GM12872 (cell line): ENCODE measurements around the gene KRTAP12-1.

Source experiments
- TF ChIP-seq, protein P1 (sequence below): IDR thresholded peaks from 3 replicates; pipeline ENCODE4 v1.5.1; 2011; ENCODE audit warnings: low read depth, mild to moderate bottlenecking, low read length, moderate library complexity; ENCODE audit not compliant: insufficient read depth

Gene KRTAP12-1

GRCh38 chr21:44726826-44727225, 44.9 kb upstream of the KRTAP12-1 start:
- TF ChIP-seq, protein P1, sequence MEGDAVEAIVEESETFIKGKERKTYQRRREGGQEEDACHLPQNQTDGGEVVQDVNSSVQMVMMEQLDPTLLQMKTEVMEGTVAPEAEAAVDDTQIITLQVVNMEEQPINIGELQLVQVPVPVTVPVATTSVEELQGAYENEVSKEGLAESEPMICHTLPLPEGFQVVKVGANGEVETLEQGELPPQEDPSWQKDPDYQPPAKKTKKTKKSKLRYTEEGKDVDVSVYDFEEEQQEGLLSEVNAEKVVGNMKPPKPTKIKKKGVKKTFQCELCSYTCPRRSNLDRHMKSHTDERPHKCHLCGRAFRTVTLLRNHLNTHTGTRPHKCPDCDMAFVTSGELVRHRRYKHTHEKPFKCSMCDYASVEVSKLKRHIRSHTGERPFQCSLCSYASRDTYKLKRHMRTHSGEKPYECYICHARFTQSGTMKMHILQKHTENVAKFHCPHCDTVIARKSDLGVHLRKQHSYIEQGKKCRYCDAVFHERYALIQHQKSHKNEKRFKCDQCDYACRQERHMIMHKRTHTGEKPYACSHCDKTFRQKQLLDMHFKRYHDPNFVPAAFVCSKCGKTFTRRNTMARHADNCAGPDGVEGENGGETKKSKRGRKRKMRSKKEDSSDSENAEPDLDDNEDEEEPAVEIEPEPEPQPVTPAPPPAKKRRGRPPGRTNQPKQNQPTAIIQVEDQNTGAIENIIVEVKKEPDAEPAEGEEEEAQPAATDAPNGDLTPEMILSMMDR, result no peak

GRCh38 chr21:44724926-44725325, 43.0 kb upstream of the KRTAP12-1 start:
- TF ChIP-seq, protein P1, result no peak

GRCh38 chr21:44724196-44724595, 42.2 kb upstream of the KRTAP12-1 start:
- TF ChIP-seq, protein P1, result no peak

DNA sequence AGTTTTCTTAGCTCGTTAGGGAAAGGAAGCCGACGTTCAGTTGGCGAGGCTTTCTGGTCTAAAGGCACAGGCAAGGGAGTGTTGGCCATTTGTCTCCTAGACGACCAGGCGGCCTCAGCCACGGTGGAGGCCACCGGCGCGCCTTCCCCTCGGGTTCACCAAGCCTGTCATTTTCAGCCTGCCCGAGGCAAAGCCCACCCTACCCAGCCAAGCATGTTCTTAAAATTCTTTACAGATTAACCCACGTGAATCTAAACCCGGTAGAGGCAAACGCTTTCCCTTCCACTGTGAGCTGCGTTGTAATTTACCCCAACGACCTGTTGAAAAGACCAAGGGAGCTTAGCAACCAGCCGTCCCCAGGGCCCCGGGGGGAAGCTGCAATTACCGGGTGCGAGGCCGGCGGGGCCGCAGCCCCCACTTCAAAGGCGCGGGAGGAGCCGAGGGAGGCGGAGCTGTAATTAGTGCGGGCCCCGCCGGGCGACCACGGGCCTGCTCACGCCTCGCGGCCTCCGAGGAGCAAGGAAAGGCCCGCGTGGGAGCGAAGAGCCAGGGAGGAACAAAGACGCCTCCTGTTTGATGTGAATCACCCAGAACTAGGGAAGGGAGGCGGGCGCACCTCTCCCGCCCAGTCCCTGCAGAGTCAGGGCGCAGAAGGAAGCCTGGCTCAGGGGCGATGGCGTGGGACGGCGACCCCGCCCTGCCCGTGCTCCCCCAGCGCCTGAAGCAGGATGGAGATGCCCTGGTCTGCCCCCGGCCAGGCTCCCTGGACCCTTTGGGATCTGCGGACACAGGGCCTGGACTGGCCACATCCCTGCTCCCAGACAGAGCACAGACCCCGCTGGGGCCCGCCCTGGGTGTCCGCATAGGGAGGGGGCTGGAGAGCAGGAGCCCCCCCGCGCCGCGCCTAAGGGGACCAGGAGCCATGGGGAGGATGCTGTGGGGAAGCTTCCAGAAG, 41.5 kb upstream of the KRTAP12-1 start:
- TF ChIP-seq, protein P1, result no peak

DNA sequence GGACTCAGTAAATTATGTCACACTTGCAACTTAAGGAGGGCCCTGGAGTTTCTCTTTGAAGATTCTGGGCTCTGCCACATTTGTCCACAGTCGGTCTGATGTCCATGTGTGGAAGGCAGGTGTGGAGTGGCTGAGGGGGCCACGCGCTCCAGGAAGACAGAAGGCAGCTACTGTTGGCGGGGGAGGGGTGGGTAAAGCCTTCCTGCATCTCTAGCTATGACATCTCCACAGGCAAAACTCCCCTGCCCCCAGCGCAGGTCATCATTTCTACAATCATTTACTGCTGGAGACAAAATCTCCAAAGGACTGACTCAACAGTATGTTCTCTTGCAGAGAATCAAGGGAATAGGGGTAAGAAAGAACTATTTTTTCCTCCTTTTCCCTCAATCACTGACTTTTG, 40.8 kb upstream of the KRTAP12-1 start:
- TF ChIP-seq, protein P1, result no peak

GRCh38 chr21:44720170-44720569, 38.2 kb upstream of the KRTAP12-1 start:
- TF ChIP-seq, protein P1, result no peak

GRCh38 chr21:44718571-44718970, 36.6 kb upstream of the KRTAP12-1 start:
- TF ChIP-seq, protein P1, result no peak
